A549 (cell line): ENCODE measurements around the gene RAD23B.

Experiments
- JUNB ChIP-seq: fragments of >200 bp; sonication (Bioruptor Twin); formaldehyde crosslinking; IDR thresholded peaks from 2 replicates; pipeline ENCODE4 v1.6.1; 2016
- POLR2A ChIP-seq: IDR thresholded peaks from 2 replicates; pipeline ENCODE4 v1.6.1; 2012; ENCODE audit warnings: mild to moderate bottlenecking, low read length

DNA sequence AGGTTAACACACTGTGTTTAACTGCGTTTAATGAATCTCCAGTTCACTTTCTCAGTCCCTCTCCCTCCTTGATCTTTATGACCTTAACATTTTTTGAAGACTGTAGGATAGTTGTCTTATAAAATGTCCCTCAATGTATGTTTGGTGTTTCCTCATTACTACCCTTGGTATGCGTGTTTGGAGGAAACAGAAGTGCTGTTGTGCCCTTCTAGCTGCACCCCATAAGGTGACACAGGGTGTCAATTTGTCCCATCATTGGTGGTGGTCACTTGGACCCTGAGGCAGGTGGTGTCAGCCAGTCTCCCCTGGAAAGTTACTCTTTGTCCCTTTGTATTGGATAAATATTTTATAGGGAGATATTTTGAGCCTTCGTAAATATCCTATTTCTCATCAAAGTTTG is 52.3 kb downstream of the RAD23B start:
- TF ChIP-seq POLR2A = no peak
- TF ChIP-seq JUNB = no peak
